Subcutaneous adipose tissue (tissue), 4 donors: ENCODE results near the gene ZNF525. TPM values are rescaled to one million over a fixed set of nuclear protein-coding genes. Genes with fewer than 3 reads are reported as not detected.

Source experiments
- total RNA-seq, 4 donors: library from RNA; depleted of rRNA; stranded (reverse); fragments of >200 nt; gene quantifications; one replicate each; pipeline ENCODE4 v1.1.0, GENCODE V29; 2016
- TF ChIP-seq, protein P1 (sequence below): fragments of 450-650 bp; IDR thresholded peaks from one replicate; pipeline ENCODE4 v1.5.1; 2016; ENCODE audit warnings: low read depth, mild to moderate bottlenecking, control low read depth, antibody characterized with exemption, moderate library complexity

ZNF525 gene
- total RNA-seq: 1 to 10 TPM; 5.8 to 9.6 (median 8.2) TPM

DNA sequence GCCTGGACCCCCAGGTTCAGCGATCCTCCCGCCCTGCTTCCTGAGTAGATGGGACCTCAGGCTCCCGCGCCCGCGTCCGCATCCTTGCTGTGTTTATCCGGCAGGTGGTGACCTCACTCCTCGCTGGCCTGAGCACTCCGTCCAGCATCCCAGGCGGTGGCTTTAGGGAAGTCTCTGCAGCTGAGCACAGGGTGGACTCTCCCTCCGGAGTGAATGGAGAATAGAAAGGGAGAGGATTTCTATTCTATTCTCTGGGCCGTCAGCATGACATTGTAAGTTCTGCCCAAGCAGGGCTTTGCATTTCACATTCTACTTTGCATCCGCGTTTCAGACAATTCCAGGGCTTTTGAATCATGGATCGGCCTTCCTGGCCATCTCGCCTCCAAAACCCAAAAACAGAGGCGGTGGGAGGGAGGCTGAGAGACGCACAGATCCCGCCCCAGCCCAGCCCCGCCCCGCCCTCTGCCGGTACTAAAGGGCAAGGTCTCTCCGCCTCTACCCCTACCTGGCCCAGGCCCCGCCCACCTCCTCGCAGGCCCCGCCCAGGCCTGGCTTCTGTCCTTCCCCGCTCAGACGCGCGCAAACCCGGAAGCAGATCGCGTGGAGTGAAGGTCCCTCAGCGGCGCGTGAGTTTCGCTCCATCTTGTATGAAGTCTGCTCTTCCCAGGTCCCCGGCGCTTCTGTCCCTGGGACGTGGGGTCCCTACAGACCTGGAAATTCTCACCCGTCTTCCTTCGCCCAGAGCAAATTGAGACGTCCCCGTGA lies at the start of gene ZNF525:
ZNF525 (plus strand) TSS at position 572 of the 765 bp plus-strand sequence. CDS start 6,577 bp downstream, outside the sequence.
- TF ChIP-seq, protein P1, sequence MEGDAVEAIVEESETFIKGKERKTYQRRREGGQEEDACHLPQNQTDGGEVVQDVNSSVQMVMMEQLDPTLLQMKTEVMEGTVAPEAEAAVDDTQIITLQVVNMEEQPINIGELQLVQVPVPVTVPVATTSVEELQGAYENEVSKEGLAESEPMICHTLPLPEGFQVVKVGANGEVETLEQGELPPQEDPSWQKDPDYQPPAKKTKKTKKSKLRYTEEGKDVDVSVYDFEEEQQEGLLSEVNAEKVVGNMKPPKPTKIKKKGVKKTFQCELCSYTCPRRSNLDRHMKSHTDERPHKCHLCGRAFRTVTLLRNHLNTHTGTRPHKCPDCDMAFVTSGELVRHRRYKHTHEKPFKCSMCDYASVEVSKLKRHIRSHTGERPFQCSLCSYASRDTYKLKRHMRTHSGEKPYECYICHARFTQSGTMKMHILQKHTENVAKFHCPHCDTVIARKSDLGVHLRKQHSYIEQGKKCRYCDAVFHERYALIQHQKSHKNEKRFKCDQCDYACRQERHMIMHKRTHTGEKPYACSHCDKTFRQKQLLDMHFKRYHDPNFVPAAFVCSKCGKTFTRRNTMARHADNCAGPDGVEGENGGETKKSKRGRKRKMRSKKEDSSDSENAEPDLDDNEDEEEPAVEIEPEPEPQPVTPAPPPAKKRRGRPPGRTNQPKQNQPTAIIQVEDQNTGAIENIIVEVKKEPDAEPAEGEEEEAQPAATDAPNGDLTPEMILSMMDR: no peak

DNA sequence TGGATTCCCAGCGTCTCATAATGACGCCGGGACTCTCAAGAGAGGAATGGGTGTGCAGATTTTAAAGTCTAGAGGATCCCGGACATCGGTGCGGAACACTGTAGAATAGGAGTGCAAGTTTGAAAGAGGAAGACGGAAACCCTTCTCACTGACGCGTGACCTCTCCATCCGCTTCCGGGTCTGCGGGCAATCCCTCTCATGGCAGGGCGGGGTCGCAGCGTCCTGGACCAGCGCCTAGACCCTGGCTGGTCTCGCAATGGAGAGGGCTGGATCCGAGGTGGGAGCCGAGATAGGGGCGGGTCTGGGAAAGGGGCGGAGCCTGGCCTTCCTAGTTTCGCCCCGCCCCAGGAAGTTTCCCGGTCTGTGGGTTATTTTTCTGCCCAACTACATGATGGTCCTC lies 36.5 kb upstream of the ZNF525 start:
- TF ChIP-seq, protein P1: no peak

DNA sequence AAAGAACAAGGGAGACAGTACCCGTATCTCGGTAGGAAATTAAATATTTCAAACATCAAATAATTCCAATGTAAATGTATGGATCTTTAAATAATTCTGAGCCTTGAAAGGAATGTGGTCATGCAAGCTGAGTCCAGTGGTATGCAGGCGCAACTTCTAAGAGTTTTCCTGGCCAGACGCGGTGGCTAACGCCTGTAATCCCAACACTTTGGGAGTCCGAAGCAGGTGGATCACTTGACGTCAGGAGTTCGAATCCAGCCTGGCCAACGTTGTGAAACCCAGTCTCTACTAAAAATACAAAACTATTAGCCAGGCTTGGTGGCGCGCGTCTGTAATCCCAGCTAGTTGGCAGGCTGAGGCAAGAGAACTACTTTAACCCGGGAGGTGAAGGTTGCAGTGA lies 33.0 kb upstream of the ZNF525 start:
- TF ChIP-seq, protein P1: no peak

DNA sequence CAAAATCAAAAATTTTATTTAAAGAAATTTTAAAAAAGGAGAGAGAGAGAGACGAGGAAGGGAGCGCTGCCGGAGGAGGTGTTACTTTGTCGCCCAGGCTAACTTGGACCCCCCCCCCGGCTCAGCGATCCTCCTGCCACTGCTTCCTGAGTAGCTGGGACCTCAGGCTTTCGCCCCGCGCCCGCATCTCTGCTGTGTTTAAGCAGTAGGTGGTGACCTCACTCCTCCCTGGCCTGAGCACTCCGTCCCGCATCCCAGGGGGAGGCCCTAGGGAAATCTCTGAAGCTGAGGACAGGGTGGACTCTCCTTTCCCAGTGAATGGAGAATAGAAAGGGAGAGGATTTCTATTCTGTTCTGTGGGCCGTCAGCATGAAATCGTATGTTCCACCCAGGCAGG lies 32.4 kb upstream of the ZNF525 start:
- TF ChIP-seq, protein P1: no peak

DNA sequence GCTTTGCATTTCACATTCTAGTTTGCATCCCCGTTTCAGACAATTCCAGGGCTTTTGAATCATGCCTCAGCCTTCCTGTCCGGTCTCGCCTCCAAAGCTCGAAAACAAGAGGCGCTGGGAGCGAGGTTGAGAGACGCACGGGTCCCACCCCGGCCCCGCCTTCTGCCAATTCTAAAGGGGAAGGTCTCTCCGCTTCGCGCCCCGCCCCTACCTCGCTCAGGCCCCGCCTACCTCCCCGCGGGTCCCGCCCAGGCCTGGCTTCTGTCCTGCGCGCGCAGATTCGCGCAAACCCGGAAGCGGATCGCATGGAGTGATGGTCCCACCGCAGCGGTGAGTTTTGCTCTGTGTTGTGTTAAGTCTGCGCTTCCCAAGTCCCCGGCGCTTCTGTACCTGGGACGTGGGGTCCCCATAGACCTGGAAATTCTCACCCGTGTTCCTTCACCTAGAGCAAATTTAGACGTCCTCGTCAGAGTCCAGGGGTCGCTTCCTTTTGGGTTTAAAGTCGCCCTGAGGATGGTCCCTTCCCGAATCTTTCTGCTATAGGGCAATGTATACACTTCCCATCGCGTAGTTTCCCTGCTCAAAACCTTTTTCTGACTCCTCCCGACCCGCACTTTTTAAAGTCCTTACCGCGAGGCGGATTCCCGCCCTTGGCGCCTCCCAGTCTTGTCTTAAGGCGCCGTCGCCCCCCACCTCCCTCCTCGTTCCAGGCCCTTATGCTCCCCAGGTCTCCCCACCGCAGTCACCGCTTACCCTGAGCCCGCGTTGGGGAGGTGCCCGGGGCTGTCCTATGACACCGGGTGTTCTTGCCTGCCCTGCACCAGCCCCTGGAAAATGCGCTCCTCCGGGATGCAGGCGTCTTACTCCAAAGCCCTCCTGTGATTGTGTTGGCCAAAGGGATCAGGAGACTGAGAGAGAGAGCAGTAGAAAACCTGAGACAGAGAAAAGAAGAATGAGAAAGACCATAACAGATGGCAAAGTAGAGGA lies 31.7 kb upstream of the ZNF525 start, which contains the start of gene ZNF845:
ZNF845 (plus strand) TSS at position 287 of the 987 bp plus-strand sequence. CDS start 7,559 bp downstream, outside the sequence.
- TF ChIP-seq, protein P1: no peak

DNA sequence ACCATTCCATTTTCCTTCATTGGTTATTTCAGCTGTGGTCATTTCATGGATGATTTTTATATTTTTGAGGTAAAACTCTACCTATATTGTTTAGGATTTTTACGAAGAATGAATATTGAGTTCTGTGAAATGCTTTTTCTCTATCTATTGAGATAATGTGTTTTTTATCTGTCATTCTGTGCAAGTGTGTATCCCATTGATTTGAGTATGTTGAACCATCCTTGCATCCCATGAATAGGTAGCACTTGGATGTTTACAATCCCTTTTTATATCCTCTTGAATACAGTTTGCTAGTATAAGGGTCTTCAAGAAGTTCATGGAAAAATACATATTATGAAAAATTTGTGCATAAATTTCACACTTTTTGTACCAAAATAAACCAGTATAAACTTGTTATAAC lies 9.8 kb upstream of the ZNF525 start:
- TF ChIP-seq, protein P1: no peak
